GM23338 (cell line): ENCODE data around the gene DTD1. TPM values are rescaled to one million over a fixed set of nuclear protein-coding genes. Genes with fewer than 3 reads are reported as not detected.

Experiments used
- ATAC-seq: fragments of 200-7000 bp; cut with Tn5 transposase; 3 replicates; pipeline ENCODE4 v1.9.1; 2020
- DNase-seq: peaks from one replicate; pipeline ENCODE4 v3.0.0-alpha.2; 2015; ENCODE audit warnings: low spot score
- H2AFZ ChIP-seq: fragments of 200-600 bp; sonication (generic); 2 replicates; pipeline ENCODE4 v1.8.0; 2016; ENCODE audit warnings: antibody characterized with exemption, mild to moderate bottlenecking, moderate library complexity
- H3F3A ChIP-seq: fragments of 200-600 bp; sonication (generic); replicated peaks from 2 replicates; pipeline ENCODE4 v1.8.0; 2017; ENCODE audit warnings: antibody characterized with exemption, mixed run types, low read depth
- H3K27ac ChIP-seq: fragments of 200-600 bp; sonication (generic); 2 replicates; pipeline ENCODE4 v1.6.1; 2016; ENCODE audit warnings: low read depth
- H3K27me3 ChIP-seq: fragments of 200-600 bp; sonication (generic); 2 replicates; pipeline ENCODE4 v1.8.0; 2016; ENCODE audit warnings: mild to moderate bottlenecking, mixed run types, moderate library complexity; ENCODE audit not compliant: insufficient read depth
- H3K36me3 ChIP-seq: fragments of 200-600 bp; sonication (generic); 2 replicates; pipeline ENCODE4 v1.8.0; 2016; ENCODE audit warnings: mild to moderate bottlenecking; ENCODE audit not compliant: insufficient read depth
- H3K4me1 ChIP-seq: fragments of 200-600 bp; sonication (generic); 2 replicates; pipeline ENCODE4 v1.8.0; 2016; ENCODE audit warnings: mild to moderate bottlenecking, moderate library complexity; ENCODE audit not compliant: insufficient read depth
- H3K4me2 ChIP-seq: fragments of 200-600 bp; sonication (generic); 2 replicates; pipeline ENCODE4 v1.7.1; 2017; ENCODE audit warnings: mixed run types
- H3K4me3 ChIP-seq: fragments of 200-600 bp; sonication (generic); 2 replicates; pipeline ENCODE4 v1.6.1; 2016; ENCODE audit warnings: mixed run types
- H3K79me2 ChIP-seq: fragments of 200-600 bp; sonication (generic); replicated peaks from 2 replicates; pipeline ENCODE4 v1.8.0; 2017; ENCODE audit warnings: mild to moderate bottlenecking; ENCODE audit not compliant: insufficient read depth
- H3K9me2 ChIP-seq: fragments of 200-600 bp; sonication (generic); 2 replicates; pipeline ENCODE4 v1.8.0; 2017; ENCODE audit not compliant: insufficient read depth
- H4K20me1 ChIP-seq: fragments of 200-600 bp; sonication (generic); replicated peaks from 2 replicates; pipeline ENCODE4 v1.8.0; 2017; ENCODE audit warnings: mild to moderate bottlenecking; ENCODE audit not compliant: insufficient read depth
- H3K27ac Mint-ChIP-seq: 2 replicates; pipeline ENCODE4 v1.8.0; 2020; ENCODE audit warnings: inconsistent platforms, mild to moderate bottlenecking, moderate library complexity, mixed read lengths
- H3K27me3 Mint-ChIP-seq: 3 replicates; pipeline ENCODE4 v1.8.0; 2022; ENCODE audit warnings: low read depth, mild to moderate bottlenecking, moderate library complexity, mixed read lengths, inconsistent platforms; ENCODE audit not compliant: insufficient read depth, poor library complexity
- H3K36me3 Mint-ChIP-seq: 3 replicates; pipeline ENCODE4 v1.8.0; 2021; ENCODE audit warnings: low read depth, mild to moderate bottlenecking, inconsistent platforms, moderate library complexity, mixed read lengths
- H3K4me1 Mint-ChIP-seq: 3 replicates; pipeline ENCODE4 v1.8.0; 2020; ENCODE audit warnings: mild to moderate bottlenecking, inconsistent platforms, mixed read lengths
- H3K4me3 Mint-ChIP-seq: 3 replicates; pipeline ENCODE4 v1.8.0; 2021; ENCODE audit warnings: moderate library complexity, mild to moderate bottlenecking, inconsistent platforms, mixed read lengths
- H3K9me3 Mint-ChIP-seq: 3 replicates; pipeline ENCODE4 v1.8.0; 2020; ENCODE audit warnings: moderate library complexity, mild to moderate bottlenecking, inconsistent platforms, mixed read lengths
- CREB1 ChIP-seq: fragments of 250-450 bp; sonication (Bioruptor Pico); IDR thresholded peaks from 2 replicates; pipeline ENCODE4 v1.5.0; 2020; ENCODE audit warnings: low read depth, mild to moderate bottlenecking, moderate library complexity
- ETS1 ChIP-seq: IDR thresholded peaks from 2 replicates; pipeline ENCODE4 v1.6.1; 2016; ENCODE audit warnings: antibody characterized with exemption
- JUNB ChIP-seq: IDR thresholded peaks from one replicate; pipeline ENCODE4 v1.6.1; 2016; ENCODE audit warnings: antibody characterized with exemption; ENCODE audit not compliant: unreplicated experiment
- POLR2AphosphoS5 ChIP-seq: IDR thresholded peaks from 2 replicates; pipeline ENCODE4 v1.6.1; 2016; ENCODE audit warnings: antibody characterized with exemption, low read depth
- REST ChIP-seq: IDR thresholded peaks from one replicate; pipeline ENCODE4 v1.6.1; 2018; ENCODE audit warnings: antibody characterized with exemption; ENCODE audit not compliant: unreplicated experiment
- ZNF331 ChIP-seq: fragments of 250-450 bp; sonication (Bioruptor Pico); IDR thresholded peaks from 2 replicates; pipeline ENCODE4 v1.5.0; 2020; ENCODE audit warnings: low read depth, mild to moderate bottlenecking, moderate library complexity
- polyA plus RNA-seq: library from polyadenylated mRNA; unstranded; fragments of >200 nt; fragmentation: Nextera tagmentation; extraction: Ambion mirVana; gene quantifications from 2 replicates; pipeline ENCODE4 v1.2.1, GENCODE V29; 2016
- total RNA-seq: library from RNA; depleted of rRNA; stranded (reverse); fragments of >200 nt; shearing (Covaris generic); gene quantifications from 2 replicates; pipeline ENCODE4 v1.2.3, GENCODE V29; 2014
- TF ChIP-seq, protein P1 (sequence below), 2 experiments: fragments of 200-600 bp in 1 of 2; sonication (generic) in 1 of 2; conservative IDR thresholded peaks; 2 replicates each; pipeline versions ENCODE4 v1.5.1 to v1.6.1; 2016 to 2017; ENCODE audit warnings: antibody characterized with exemption in 2 of 2, low read depth in 2 of 2, mild to moderate bottlenecking in 2 of 2, moderate library complexity in 1 of 2
- TF ChIP-seq, protein P2 (sequence below): fragments of 250-450 bp; sonication (Bioruptor Pico); IDR thresholded peaks from 2 replicates; pipeline ENCODE4 v1.5.0; 2020; ENCODE audit warnings: mild to moderate bottlenecking, moderate library complexity

The DTD1 gene
- total and polyA plus RNA-seq, 2 experiments from 2014 or later = 69.8 to 74.0 TPM

GRCh38 chr20:18731940-18732339, 144.1 kb downstream of the DTD1 start:
- DNase-seq (no peak), ATAC-seq (no peak)
- no peak overlapping the region for H3K4me3 Mint-ChIP-seq
- Histone ChIP-seq H3K27ac (no peak overlapping the region), H3K4me2 (no peak overlapping the region), H4K20me1 (no peaks in the 10 kb centered on the region; the same call in 1 of the 2 replicates), H3K27me3 (no peaks in the 10 kb centered on the region), H3F3A (no peaks in the 10 kb centered on the region), H3K79me2 (no peaks in the 10 kb centered on the region), H3K4me3 (no peak overlapping the region), H2AFZ (no peak overlapping the region), H3K4me1 (no peaks in the 10 kb centered on the region), H3K36me3 (no peaks in the 10 kb centered on the region), H3K9me2 (no peaks in the 10 kb centered on the region)
- TF ChIP-seq, protein P1, sequence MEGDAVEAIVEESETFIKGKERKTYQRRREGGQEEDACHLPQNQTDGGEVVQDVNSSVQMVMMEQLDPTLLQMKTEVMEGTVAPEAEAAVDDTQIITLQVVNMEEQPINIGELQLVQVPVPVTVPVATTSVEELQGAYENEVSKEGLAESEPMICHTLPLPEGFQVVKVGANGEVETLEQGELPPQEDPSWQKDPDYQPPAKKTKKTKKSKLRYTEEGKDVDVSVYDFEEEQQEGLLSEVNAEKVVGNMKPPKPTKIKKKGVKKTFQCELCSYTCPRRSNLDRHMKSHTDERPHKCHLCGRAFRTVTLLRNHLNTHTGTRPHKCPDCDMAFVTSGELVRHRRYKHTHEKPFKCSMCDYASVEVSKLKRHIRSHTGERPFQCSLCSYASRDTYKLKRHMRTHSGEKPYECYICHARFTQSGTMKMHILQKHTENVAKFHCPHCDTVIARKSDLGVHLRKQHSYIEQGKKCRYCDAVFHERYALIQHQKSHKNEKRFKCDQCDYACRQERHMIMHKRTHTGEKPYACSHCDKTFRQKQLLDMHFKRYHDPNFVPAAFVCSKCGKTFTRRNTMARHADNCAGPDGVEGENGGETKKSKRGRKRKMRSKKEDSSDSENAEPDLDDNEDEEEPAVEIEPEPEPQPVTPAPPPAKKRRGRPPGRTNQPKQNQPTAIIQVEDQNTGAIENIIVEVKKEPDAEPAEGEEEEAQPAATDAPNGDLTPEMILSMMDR (conservative IDR thresholded peaks at IDR 0.05; ENCODE audit: low read depth in 2 of 2) = no peak
- TF ChIP-seq POLR2AphosphoS5 (no peak), ZNF331 (no peak), REST (no peak), ETS1 (no peak), CREB1 (no peak), JUNB (no peak)
- TF ChIP-seq, protein P2, sequence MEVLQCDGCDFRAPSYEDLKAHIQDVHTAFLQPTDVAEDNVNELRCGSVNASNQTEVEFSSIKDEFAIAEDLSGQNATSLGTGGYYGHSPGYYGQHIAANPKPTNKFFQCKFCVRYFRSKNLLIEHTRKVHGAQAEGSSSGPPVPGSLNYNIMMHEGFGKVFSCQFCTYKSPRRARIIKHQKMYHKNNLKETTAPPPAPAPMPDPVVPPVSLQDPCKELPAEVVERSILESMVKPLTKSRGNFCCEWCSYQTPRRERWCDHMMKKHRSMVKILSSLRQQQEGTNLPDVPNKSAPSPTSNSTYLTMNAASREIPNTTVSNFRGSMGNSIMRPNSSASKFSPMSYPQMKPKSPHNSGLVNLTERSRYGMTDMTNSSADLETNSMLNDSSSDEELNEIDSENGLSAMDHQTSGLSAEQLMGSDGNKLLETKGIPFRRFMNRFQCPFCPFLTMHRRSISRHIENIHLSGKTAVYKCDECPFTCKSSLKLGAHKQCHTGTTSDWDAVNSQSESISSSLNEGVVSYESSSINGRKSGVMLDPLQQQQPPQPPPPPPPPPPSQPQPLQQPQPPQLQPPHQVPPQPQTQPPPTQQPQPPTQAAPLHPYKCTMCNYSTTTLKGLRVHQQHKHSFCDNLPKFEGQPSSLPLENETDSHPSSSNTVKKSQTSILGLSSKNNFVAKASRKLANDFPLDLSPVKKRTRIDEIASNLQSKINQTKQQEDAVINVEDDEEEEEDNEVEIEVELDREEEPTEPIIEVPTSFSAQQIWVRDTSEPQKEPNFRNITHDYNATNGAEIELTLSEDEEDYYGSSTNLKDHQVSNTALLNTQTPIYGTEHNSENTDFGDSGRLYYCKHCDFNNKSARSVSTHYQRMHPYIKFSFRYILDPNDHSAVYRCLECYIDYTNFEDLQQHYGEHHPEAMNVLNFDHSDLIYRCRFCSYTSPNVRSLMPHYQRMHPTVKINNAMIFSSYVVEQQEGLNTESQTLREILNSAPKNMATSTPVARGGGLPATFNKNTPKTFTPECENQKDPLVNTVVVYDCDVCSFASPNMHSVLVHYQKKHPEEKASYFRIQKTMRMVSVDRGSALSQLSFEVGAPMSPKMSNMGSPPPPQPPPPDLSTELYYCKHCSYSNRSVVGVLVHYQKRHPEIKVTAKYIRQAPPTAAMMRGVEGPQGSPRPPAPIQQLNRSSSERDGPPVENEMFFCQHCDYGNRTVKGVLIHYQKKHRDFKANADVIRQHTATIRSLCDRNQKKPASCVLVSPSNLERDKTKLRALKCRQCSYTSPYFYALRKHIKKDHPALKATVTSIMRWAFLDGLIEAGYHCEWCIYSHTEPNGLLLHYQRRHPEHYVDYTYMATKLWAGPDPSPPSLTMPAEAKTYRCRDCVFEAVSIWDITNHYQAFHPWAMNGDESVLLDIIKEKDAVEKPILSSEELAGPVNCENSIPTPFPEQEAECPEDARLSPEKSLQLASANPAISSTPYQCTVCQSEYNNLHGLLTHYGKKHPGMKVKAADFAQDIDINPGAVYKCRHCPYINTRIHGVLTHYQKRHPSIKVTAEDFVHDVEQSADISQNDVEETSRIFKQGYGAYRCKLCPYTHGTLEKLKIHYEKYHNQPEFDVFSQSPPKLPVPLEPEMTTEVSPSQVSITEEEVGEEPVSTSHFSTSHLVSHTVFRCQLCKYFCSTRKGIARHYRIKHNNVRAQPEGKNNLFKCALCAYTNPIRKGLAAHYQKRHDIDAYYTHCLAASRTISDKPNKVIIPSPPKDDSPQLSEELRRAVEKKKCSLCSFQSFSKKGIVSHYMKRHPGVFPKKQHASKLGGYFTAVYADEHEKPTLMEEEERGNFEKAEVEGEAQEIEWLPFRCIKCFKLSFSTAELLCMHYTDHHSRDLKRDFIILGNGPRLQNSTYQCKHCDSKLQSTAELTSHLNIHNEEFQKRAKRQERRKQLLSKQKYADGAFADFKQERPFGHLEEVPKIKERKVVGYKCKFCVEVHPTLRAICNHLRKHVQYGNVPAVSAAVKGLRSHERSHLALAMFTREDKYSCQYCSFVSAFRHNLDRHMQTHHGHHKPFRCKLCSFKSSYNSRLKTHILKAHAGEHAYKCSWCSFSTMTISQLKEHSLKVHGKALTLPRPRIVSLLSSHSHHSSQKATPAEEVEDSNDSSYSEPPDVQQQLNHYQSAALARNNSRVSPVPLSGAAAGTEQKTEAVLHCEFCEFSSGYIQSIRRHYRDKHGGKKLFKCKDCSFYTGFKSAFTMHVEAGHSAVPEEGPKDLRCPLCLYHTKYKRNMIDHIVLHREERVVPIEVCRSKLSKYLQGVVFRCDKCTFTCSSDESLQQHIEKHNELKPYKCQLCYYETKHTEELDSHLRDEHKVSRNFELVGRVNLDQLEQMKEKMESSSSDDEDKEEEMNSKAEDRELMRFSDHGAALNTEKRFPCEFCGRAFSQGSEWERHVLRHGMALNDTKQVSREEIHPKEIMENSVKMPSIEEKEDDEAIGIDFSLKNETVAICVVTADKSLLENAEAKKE = no peak
- H3K9me3 Mint-ChIP-seq = no peaks in the 10 kb centered on the region; the same call in 2 of the 3 replicates
- peaks cover 20% of the 10 kb centered on the region; the same call in 2 of the 3 replicates for H3K4me1 Mint-ChIP-seq
- H3K36me3 Mint-ChIP-seq = no peaks in the 10 kb centered on the region; the same call in 2 of the 3 replicates
- peaks cover 3% of the 10 kb centered on the region for H3K27me3 Mint-ChIP-seq
- H3K27ac Mint-ChIP-seq = no peak overlapping the region
